GM18909 (cell line): ENCODE results near the gene RELN.
"Not testable (repeated sequence)": the region's sequence is repeated elsewhere in the genome, so short reads cannot be mapped to it uniquely, and the experiment has no call there.

ENCODE experiments used
- ATAC-seq: cut with Tn5 transposase; IDR thresholded peaks from one replicate; pipeline ENCODE4 v1.9.1; 2021; ENCODE audit warnings: mild to moderate bottlenecking; ENCODE audit not compliant: unreplicated experiment, poor library complexity

The RELN gene

GRCh38 chr7:103905997-103906396, 83.5 kb downstream of the RELN start:
- no peak for ATAC-seq

- no peak for ATAC-seq
Observed at GRCh38 chr7:103902917-103903316, 86.5 kb downstream of the RELN start.

GRCh38 chr7:103896826-103897225, 92.6 kb downstream of the RELN start:
- ATAC-seq: not testable (repeated sequence)

- ATAC-seq: no peak
Observed at GRCh38 chr7:103894656-103895596, 94.5 kb downstream of the RELN start.

GRCh38 chr7:103893350-103893749, 96.1 kb downstream of the RELN start:
- no peak for ATAC-seq

- ATAC-seq: no peak
Observed at GRCh38 chr7:103889451-103889850, 100.0 kb downstream of the RELN start.

- no peak for ATAC-seq
Observed at GRCh38 chr7:103888603-103889153, 100.8 kb downstream of the RELN start.

GRCh38 chr7:103887853-103888602, 101.4 kb downstream of the RELN start:
- ATAC-seq: no peak

- ATAC-seq: no peak
Observed at GRCh38 chr7:103887050-103887449, 102.4 kb downstream of the RELN start.

- ATAC-seq: no peak
Observed at GRCh38 chr7:103879928-103880600, 109.4 kb downstream of the RELN start.

- no peak for ATAC-seq
Observed at GRCh38 chr7:103879411-103879810, 110.0 kb downstream of the RELN start.

GRCh38 chr7:103877565-103877964, 111.9 kb downstream of the RELN start:
- ATAC-seq: no peak

GRCh38 chr7:103875718-103876117, 113.7 kb downstream of the RELN start:
- ATAC-seq: no peak

- no peak for ATAC-seq
Observed at GRCh38 chr7:103871473-103871872, 118.0 kb downstream of the RELN start.

- no peak for ATAC-seq
Observed at GRCh38 chr7:103870664-103871063, 118.8 kb downstream of the RELN start.

GRCh38 chr7:103867874-103868273, 121.6 kb downstream of the RELN start:
- ATAC-seq: no peak

GRCh38 chr7:103866919-103867318, 122.5 kb downstream of the RELN start:
- ATAC-seq: no peak

- no peak for ATAC-seq
Observed at GRCh38 chr7:103865442-103865841, 124.0 kb downstream of the RELN start.

GRCh38 chr7:103862302-103863035, 127.0 kb downstream of the RELN start:
- no peak for ATAC-seq

GRCh38 chr7:103859709-103860108, 129.7 kb downstream of the RELN start:
- no peak for ATAC-seq
